ENCODE data around the gene APOB. TPM values are rescaled to one million over a fixed set of nuclear protein-coding genes. Genes with fewer than 3 reads are reported as not detected.

The APOB gene
- total and polyA plus RNA-seq, 2 of the 13 experiments (the other 11 are each of a cell fraction or from before 2014, with no cell fraction given) = 1,569 to 2,515 TPM

GRCh38 chr2:21007129-21008013, 36.5 kb downstream of the APOB start (continued):
- TF ChIP-seq, protein P1, sequence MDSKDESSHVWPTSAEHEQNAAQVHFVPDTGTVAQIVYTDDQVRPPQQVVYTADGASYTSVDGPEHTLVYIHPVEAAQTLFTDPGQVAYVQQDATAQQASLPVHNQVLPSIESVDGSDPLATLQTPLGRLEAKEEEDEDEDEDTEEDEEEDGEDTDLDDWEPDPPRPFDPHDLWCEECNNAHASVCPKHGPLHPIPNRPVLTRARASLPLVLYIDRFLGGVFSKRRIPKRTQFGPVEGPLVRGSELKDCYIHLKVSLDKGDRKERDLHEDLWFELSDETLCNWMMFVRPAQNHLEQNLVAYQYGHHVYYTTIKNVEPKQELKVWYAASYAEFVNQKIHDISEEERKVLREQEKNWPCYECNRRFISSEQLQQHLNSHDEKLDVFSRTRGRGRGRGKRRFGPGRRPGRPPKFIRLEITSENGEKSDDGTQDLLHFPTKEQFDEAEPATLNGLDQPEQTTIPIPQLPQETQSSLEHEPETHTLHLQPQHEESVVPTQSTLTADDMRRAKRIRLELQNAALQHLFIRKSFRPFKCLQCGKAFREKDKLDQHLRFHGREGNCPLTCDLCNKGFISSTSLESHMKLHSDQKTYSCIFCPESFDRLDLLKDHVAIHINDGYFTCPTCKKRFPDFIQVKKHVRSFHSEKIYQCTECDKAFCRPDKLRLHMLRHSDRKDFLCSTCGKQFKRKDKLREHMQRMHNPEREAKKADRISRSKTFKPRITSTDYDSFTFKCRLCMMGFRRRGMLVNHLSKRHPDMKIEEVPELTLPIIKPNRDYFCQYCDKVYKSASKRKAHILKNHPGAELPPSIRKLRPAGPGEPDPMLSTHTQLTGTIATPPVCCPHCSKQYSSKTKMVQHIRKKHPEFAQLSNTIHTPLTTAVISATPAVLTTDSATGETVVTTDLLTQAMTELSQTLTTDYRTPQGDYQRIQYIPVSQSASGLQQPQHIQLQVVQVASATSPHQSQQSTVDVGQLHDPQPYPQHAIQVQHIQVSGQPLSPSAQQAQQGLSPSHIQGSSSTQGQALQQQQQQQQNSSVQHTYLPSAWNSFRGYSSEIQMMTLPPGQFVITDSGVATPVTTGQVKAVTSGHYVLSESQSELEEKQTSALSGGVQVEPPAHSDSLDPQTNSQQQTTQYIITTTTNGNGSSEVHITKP (CRISPR knock-in tag; IDR thresholded peaks at IDR 0.05; ENCODE audit: low read depth) = no peak
- TF ChIP-seq RBFOX2 (IDR thresholded peaks at IDR 0.05; ENCODE audit: low read depth, low read length) (peak; percentile 78), ZBTB8A (CRISPR knock-in tag; IDR thresholded peaks at IDR 0.05; ENCODE audit: borderline replicate concordance, low read depth) (no peak), PCBP2 (optimal IDR thresholded peaks at IDR 0.05; ENCODE audit: low read depth, low read length, poor library complexity, severe bottlenecking) (no peak), ZFP41 (CRISPR knock-in tag; IDR thresholded peaks at IDR 0.05; ENCODE audit: borderline replicate concordance) (no peak), NFYB (CRISPR knock-in tag; IDR thresholded peaks at IDR 0.05) (no peak), ZNF503 (CRISPR knock-in tag; IDR thresholded peaks at IDR 0.05) (no peak), HNRNPUL1 (IDR thresholded peaks at IDR 0.05; ENCODE audit: low read depth, low read length) (no peak), BCL6 (CRISPR knock-in tag; IDR thresholded peaks at IDR 0.05) (peak; percentile 8), ZNF501 (CRISPR knock-in tag; IDR thresholded peaks at IDR 0.05) (no peak), ZNF430 (CRISPR knock-in tag; IDR thresholded peaks at IDR 0.05) (no peak), RELA (CRISPR knock-in tag; IDR thresholded peaks at IDR 0.05) (0 out of 2 replicates have a peak, but pooled peaks have one; percentile 28), MIER3 (CRISPR knock-in tag; IDR thresholded peaks at IDR 0.05; ENCODE audit: borderline replicate concordance) (no peak)
- TF ChIP-seq, protein P2, sequence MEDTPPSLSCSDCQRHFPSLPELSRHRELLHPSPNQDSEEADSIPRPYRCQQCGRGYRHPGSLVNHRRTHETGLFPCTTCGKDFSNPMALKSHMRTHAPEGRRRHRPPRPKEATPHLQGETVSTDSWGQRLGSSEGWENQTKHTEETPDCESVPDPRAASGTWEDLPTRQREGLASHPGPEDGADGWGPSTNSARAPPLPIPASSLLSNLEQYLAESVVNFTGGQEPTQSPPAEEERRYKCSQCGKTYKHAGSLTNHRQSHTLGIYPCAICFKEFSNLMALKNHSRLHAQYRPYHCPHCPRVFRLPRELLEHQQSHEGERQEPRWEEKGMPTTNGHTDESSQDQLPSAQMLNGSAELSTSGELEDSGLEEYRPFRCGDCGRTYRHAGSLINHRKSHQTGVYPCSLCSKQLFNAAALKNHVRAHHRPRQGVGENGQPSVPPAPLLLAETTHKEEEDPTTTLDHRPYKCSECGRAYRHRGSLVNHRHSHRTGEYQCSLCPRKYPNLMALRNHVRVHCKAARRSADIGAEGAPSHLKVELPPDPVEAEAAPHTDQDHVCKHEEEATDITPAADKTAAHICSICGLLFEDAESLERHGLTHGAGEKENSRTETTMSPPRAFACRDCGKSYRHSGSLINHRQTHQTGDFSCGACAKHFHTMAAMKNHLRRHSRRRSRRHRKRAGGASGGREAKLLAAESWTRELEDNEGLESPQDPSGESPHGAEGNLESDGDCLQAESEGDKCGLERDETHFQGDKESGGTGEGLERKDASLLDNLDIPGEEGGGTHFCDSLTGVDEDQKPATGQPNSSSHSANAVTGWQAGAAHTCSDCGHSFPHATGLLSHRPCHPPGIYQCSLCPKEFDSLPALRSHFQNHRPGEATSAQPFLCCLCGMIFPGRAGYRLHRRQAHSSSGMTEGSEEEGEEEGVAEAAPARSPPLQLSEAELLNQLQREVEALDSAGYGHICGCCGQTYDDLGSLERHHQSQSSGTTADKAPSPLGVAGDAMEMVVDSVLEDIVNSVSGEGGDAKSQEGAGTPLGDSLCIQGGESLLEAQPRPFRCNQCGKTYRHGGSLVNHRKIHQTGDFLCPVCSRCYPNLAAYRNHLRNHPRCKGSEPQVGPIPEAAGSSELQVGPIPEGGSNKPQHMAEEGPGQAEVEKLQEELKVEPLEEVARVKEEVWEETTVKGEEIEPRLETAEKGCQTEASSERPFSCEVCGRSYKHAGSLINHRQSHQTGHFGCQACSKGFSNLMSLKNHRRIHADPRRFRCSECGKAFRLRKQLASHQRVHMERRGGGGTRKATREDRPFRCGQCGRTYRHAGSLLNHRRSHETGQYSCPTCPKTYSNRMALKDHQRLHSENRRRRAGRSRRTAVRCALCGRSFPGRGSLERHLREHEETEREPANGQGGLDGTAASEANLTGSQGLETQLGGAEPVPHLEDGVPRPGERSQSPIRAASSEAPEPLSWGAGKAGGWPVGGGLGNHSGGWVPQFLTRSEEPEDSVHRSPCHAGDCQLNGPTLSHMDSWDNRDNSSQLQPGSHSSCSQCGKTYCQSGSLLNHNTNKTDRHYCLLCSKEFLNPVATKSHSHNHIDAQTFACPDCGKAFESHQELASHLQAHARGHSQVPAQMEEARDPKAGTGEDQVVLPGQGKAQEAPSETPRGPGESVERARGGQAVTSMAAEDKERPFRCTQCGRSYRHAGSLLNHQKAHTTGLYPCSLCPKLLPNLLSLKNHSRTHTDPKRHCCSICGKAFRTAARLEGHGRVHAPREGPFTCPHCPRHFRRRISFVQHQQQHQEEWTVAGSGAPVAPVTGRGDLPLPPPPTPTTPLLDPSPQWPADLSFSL (CRISPR knock-in tag; IDR thresholded peaks at IDR 0.05) = no peak
- TF ChIP-seq, protein P3, sequence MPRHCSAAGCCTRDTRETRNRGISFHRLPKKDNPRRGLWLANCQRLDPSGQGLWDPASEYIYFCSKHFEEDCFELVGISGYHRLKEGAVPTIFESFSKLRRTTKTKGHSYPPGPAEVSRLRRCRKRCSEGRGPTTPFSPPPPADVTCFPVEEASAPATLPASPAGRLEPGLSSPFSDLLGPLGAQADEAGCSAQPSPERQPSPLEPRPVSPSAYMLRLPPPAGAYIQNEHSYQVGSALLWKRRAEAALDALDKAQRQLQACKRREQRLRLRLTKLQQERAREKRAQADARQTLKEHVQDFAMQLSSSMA (CRISPR knock-in tag; IDR thresholded peaks at IDR 0.05) = peak; percentile 31; the same call in 1 of the 2 replicates

Measured in HepG2 (cell line).